Stimulated activated CD8-positive, alpha-beta memory T cell treated with anti-CD3 and anti-CD28 coated beads, Interleukin-4, amount 100 ng/mL, for 48 hours (primary cell): ENCODE data around the gene OR13J1.
"Not testable (repeated sequence)": the region's sequence is repeated elsewhere in the genome, so short reads cannot be mapped to it uniquely, and the experiment has no call there.

Source experiments
- DNase-seq: peaks from one replicate; pipeline ENCODE4 v3.0.0-alpha.2; 2020

Gene OR13J1

GRCh38 chr9:35903049-35903448 is 32.8 kb upstream of the OR13J1 start:
- DNase-seq = no peak

- no peak for DNase-seq
Observed at GRCh38 chr9:35899021-35899420, 28.8 kb upstream of the OR13J1 start.

GRCh38 chr9:35898337-35898736 is 28.1 kb upstream of the OR13J1 start:
- DNase-seq = no peak

- not testable (repeated sequence) for DNase-seq
Observed at GRCh38 chr9:35897376-35898099, 27.3 kb upstream of the OR13J1 start.

GRCh38 chr9:35896570-35896969 is 26.4 kb upstream of the OR13J1 start:
- no peak for DNase-seq

GRCh38 chr9:35892051-35892450 is 21.9 kb upstream of the OR13J1 start:
- DNase-seq = no peak

- no peak for DNase-seq
Observed at GRCh38 chr9:35891646-35892045, 21.4 kb upstream of the OR13J1 start.

- DNase-seq = not testable (repeated sequence)
Observed at GRCh38 chr9:35884908-35885307, 14.7 kb upstream of the OR13J1 start.

GRCh38 chr9:35882996-35883395 is 12.8 kb upstream of the OR13J1 start:
- DNase-seq = no peak

GRCh38 chr9:35882263-35882848 is 12.2 kb upstream of the OR13J1 start:
- DNase-seq = peak; percentile 91

- DNase-seq = no peak
Observed at GRCh38 chr9:35872505-35872904, 2.3 kb upstream of the OR13J1 start.

- no peak for DNase-seq
Observed at GRCh38 chr9:35871545-35871944, 1.3 kb upstream of the OR13J1 start.

GRCh38 chr9:35869621-35870216 is 482 bp downstream of the OR13J1 start:
- DNase-seq = no peak

GRCh38 chr9:35868933-35869332 is 1.3 kb downstream of the OR13J1 start:
- no peak for DNase-seq

GRCh38 chr9:35867538-35867937 is 2.7 kb downstream of the OR13J1 start:
- DNase-seq = no peak

GRCh38 chr9:35864695-35865255 is 5.4 kb downstream of the OR13J1 start:
- DNase-seq = no peak

GRCh38 chr9:35863583-35863982 is 6.6 kb downstream of the OR13J1 start:
- DNase-seq = peak; percentile 14

- no peak for DNase-seq
Observed at GRCh38 chr9:35862328-35862727, 7.9 kb downstream of the OR13J1 start.

- peak; percentile 12 for DNase-seq
Observed at GRCh38 chr9:35861161-35861897, 8.9 kb downstream of the OR13J1 start.

GRCh38 chr9:35859990-35860339 is 10.2 kb downstream of the OR13J1 start:
- DNase-seq = peak; percentile 1

- DNase-seq = peak; percentile 25
Observed at GRCh38 chr9:35859310-35859989, 10.8 kb downstream of the OR13J1 start.

- peak; percentile 7 for DNase-seq
Observed at GRCh38 chr9:35858458-35858857, 11.7 kb downstream of the OR13J1 start.

GRCh38 chr9:35856882-35857281 is 13.3 kb downstream of the OR13J1 start:
- peak; percentile 15 for DNase-seq
